Islet of Langerhans (tissue), 1 donor: ENCODE results near the gene CFAP69.
"Not testable (repeated sequence)": the region's sequence is repeated elsewhere in the genome, so short reads cannot be mapped to it uniquely, and the experiment has no call there.

Experiments
- FAIRE-seq: peaks from one replicate; lab custom pipeline; 2011; peaks lifted over from hg19 to GRCh38; lab: Jason Lieb, UNC

CFAP69 gene

GRCh38 chr7:90231304-90231703, 13.7 kb upstream of the CFAP69 start:
- FAIRE-seq: no peak

GRCh38 chr7:90232430-90232829, 12.5 kb upstream of the CFAP69 start:
- FAIRE-seq: no peak

GRCh38 chr7:90233569-90233968, 11.4 kb upstream of the CFAP69 start:
- no peak for FAIRE-seq

GRCh38 chr7:90236721-90237289, 8.2 kb upstream of the CFAP69 start:
- FAIRE-seq: no peak

- FAIRE-seq: no peak
These were observed 7.0 kb upstream of the CFAP69 start for GRCh38 chr7:90238022-90238421.

- FAIRE-seq: no peak
These were observed 6.4 kb upstream of the CFAP69 start for GRCh38 chr7:90238583-90238982.

GRCh38 chr7:90239050-90239449, 5.9 kb upstream of the CFAP69 start:
- FAIRE-seq: no peak

- FAIRE-seq: no peak
These were observed 5.2 kb upstream of the CFAP69 start for GRCh38 chr7:90239625-90240228.

GRCh38 chr7:90242369-90243168, 2.4 kb upstream of the CFAP69 start:
- FAIRE-seq: no peak

GRCh38 chr7:90243556-90243955, 1.4 kb upstream of the CFAP69 start:
- FAIRE-seq: no peak

- no peak for FAIRE-seq
These were observed 437 bp upstream of the CFAP69 start for GRCh38 chr7:90244565-90244908.

GRCh38 chr7:90246171-90246570, 1.2 kb downstream of the CFAP69 start:
- FAIRE-seq: no peak

- no peak for FAIRE-seq
These were observed 3.7 kb downstream of the CFAP69 start for GRCh38 chr7:90248706-90249105.

GRCh38 chr7:90250601-90251303, 5.8 kb downstream of the CFAP69 start:
- no peak for FAIRE-seq

GRCh38 chr7:90251304-90251635, 6.3 kb downstream of the CFAP69 start:
- FAIRE-seq: no peak

- FAIRE-seq: not testable (repeated sequence)
These were observed 11.0 kb downstream of the CFAP69 start for GRCh38 chr7:90256011-90256410.

- no peak for FAIRE-seq
These were observed 11.8 kb downstream of the CFAP69 start for GRCh38 chr7:90256778-90257177.

GRCh38 chr7:90261441-90261840, 16.5 kb downstream of the CFAP69 start:
- no peak for FAIRE-seq

GRCh38 chr7:90262438-90262837, 17.5 kb downstream of the CFAP69 start:
- FAIRE-seq: peak; percentile 99

GRCh38 chr7:90266808-90267207, 21.8 kb downstream of the CFAP69 start:
- no peak for FAIRE-seq

- FAIRE-seq: no peak
These were observed 22.4 kb downstream of the CFAP69 start for GRCh38 chr7:90267263-90267858.

- no peak for FAIRE-seq
These were observed 24.2 kb downstream of the CFAP69 start for GRCh38 chr7:90269163-90269562.
